ENCODE measurements around the gene GRK2. TPM values are rescaled to one million over a fixed set of nuclear protein-coding genes. Genes with fewer than 3 reads are reported as not detected.
A peak's percentile ranks its signal among the peaks of the same experiment; 100 is the strongest.

The GRK2 gene
- total and polyA plus RNA-seq, 5 donors from 2014 or later, result 13.2 to 295 (median 25.4) TPM

DNA sequence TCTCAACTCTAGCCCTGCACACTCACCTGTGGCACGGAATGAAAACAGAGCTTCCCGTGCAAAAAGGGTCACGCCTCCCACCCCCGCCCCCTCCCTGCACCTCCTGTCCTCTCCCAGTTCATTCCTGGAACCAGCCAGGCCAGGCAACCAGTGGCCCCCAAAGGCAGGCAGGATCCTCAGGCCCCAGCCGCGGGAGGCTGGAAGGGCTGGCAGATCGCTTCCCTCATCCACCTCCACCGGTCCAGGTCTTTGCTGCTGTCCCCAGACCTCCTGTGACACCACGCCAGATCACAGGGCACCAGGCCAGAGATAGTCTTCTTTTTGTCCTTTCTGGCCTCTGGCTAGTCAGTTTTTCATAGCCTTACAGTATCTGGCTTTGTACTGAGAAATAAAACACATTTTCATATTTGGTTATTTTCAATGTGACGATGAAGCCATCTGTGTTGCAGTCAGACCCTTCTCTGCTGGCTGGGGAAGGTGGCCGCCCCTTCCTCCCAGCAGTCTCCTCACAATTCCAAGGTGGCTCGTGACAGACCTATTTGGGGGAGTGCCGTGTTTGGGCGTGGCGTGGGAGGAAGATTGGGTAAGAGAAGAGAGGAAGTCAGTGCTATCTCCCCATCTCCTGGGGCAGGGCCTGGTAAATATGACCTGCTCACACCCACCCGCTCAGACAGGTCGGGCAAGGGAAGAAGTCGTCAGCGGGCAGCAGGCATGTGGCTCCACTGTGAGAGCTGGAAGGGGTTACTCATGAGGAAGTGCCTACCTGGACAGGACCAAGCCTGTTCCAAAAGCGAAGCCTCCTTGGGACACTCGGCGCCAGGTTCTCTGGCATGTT is 46.1 kb downstream of the GRK2 start:
- ATAC-seq (ENCODE audit: low read depth in 2 of 2) (peak; percentile 14 to 33), DNase-seq (peak; percentile 23 to 79 (median 33))
- Mint-ChIP-seq H3K4me3 (peak overlapping the region; percentile 77 to 91 (median 84)), H3K4me1 (peaks cover 7 to 49% (median 33%) of the 10 kb centered on the region in 4 donors), H3K27me3 (peaks cover 4% of the 10 kb centered on the region), H3K9me3 (no peaks in the 10 kb centered on the region), H3K36me3 (no peaks in the 10 kb centered on the region), H3K27ac (peak overlapping the region; percentile 85 to 97 (median 92))
- Histone ChIP-seq H3K9me3 (ENCODE audit: control insufficient read depth in 2 of 2, low read length in 2 of 2) (no peaks in the 10 kb centered on the region), H3K27me3 (ENCODE audit: control insufficient read depth, insufficient read depth, low read length) (no peaks in the 10 kb centered on the region), H3K4me3 (ENCODE audit: low read depth, low read length) (peak overlapping the region; percentile 31), H3K27ac (ENCODE audit: insufficient read depth, low read length, poor library complexity, severe bottlenecking) (peak overlapping the region; percentile 66), H3K4me1 (ENCODE audit: control insufficient read depth, insufficient read depth, low read length, poor library complexity, severe bottlenecking) (peaks cover 39% of the 10 kb centered on the region), H3K36me3 (ENCODE audit: control insufficient read depth, insufficient read depth, low read length) (no peaks in the 10 kb centered on the region)

DNA sequence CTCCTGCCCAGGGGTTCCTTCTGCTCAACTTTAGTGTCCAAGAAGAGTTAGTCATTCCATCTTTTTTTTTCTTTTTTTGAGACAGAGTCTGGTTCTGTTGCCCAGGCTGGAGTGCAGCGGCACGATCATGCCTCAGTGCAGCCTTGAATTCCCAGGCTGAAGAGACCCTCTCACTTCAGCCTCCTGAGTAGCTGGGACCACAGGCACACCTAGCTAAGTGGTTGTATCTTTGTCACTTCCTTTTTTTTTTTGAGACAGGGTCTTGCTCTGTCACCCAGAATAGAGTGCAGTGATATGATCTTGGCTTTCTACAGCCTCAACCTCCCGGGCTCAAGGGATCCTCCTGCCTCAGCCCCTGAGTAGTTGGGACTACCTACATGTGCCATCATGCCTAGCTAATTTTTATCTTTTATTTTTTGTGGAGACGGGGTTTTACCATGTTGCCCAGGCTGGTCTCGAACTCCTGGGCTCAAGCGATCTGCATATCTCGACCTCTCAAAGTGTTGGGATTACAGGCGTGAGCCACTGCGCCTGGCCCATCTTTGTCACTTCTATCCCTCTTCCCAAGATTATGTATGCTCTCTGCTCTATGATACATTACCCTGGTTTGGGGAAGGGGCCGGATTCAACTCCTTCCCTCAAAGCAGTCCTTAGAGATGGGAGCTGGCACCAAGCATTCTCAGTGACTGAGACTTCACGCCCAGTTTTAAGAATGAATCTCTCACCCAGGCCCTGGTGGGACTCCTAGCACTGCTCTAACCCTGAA is 47.0 kb downstream of the GRK2 start:
- H3K4me3 ChIP-seq (ENCODE audit: low read depth, low read length), result peak overlapping the region; percentile 31
- Mint-ChIP-seq H3K4me1 (peaks cover 11 to 54% (median 36%) of the 10 kb centered on the region in 4 donors), H3K4me3 (peak overlapping the region; percentile 57 to 92 (median 76)), H3K9me3 (no peaks in the 10 kb centered on the region), H3K36me3 (no peaks in the 10 kb centered on the region), H3K27ac (peak overlapping the region; percentile 85 to 97 (median 92)), H3K27me3 (peaks cover 8% of the 10 kb centered on the region)
- no peaks in the 10 kb centered on the region for H3K27me3 ChIP-seq (ENCODE audit: control insufficient read depth, insufficient read depth, low read length)
- peak overlapping the region; percentile 66 for H3K27ac ChIP-seq (ENCODE audit: insufficient read depth, low read length, poor library complexity, severe bottlenecking)
- DNase-seq, result no peak
- no peaks in the 10 kb centered on the region for H3K9me3 ChIP-seq (ENCODE audit: control insufficient read depth in 2 of 2, low read length in 2 of 2)
- no peak for ATAC-seq (ENCODE audit: low read depth in 2 of 2)
- H3K4me1 ChIP-seq (ENCODE audit: control insufficient read depth, insufficient read depth, low read length, poor library complexity, severe bottlenecking), result peaks cover 42% of the 10 kb centered on the region
- H3K36me3 ChIP-seq (ENCODE audit: control insufficient read depth, insufficient read depth, low read length), result no peaks in the 10 kb centered on the region

GRCh38 chr11:67314218-67314617 is 47.9 kb downstream of the GRK2 start:
- no peak for DNase-seq
- Histone ChIP-seq H3K4me1 (ENCODE audit: control insufficient read depth, insufficient read depth, low read length, poor library complexity, severe bottlenecking) (peaks cover 47% of the 10 kb centered on the region), H3K4me3 (ENCODE audit: low read depth, low read length) (no peak overlapping the region), H3K27me3 (ENCODE audit: control insufficient read depth, insufficient read depth, low read length) (peaks cover under 1% of the 10 kb centered on the region), H3K36me3 (ENCODE audit: control insufficient read depth, insufficient read depth, low read length) (no peaks in the 10 kb centered on the region), H3K27ac (ENCODE audit: insufficient read depth, low read length, poor library complexity, severe bottlenecking) (peak overlapping the region; percentile 10), H3K9me3 (ENCODE audit: control insufficient read depth in 2 of 2, low read length in 2 of 2) (no peaks in the 10 kb centered on the region)
- Mint-ChIP-seq H3K9me3 (no peaks in the 10 kb centered on the region), H3K27ac (peak overlapping the region; percentile 70 to 91 (median 85)), H3K36me3 (no peaks in the 10 kb centered on the region), H3K4me3 (peak overlapping the region; percentile 9 to 59 (median 45)), H3K27me3 (peaks cover 12% of the 10 kb centered on the region), H3K4me1 (peaks cover 11 to 62% (median 41%) of the 10 kb centered on the region in 4 donors)
- ATAC-seq (ENCODE audit: low read depth in 2 of 2), result no peak

- Histone ChIP-seq H3K27me3 (ENCODE audit: control insufficient read depth, insufficient read depth, low read length) (peaks cover 2% of the 10 kb centered on the region), H3K4me3 (ENCODE audit: low read depth, low read length) (no peak overlapping the region), H3K9me3 (ENCODE audit: control insufficient read depth in 2 of 2, low read length in 2 of 2) (no peaks in the 10 kb centered on the region), H3K4me1 (ENCODE audit: control insufficient read depth, insufficient read depth, low read length, poor library complexity, severe bottlenecking) (peaks cover 47% of the 10 kb centered on the region), H3K36me3 (ENCODE audit: control insufficient read depth, insufficient read depth, low read length) (no peaks in the 10 kb centered on the region), H3K27ac (ENCODE audit: insufficient read depth, low read length, poor library complexity, severe bottlenecking) (no peak overlapping the region)
- Mint-ChIP-seq H3K36me3 (no peaks in the 10 kb centered on the region), H3K27ac (peak overlapping the region; percentile 62 to 89 (median 64)), H3K27me3 (peaks cover 12% of the 10 kb centered on the region), H3K4me1 (peaks cover 11 to 66% (median 43%) of the 10 kb centered on the region in 4 donors), H3K9me3 (no peaks in the 10 kb centered on the region), H3K4me3 (peak overlapping the region; percentile 61 to 98 (median 74))
- ATAC-seq (ENCODE audit: low read depth in 2 of 2), result no peak
- no peak for DNase-seq
These were observed 49.1 kb downstream of the GRK2 start for GRCh38 chr11:67315325-67315909.

- peak overlapping the region; percentile 73 for H3K27ac ChIP-seq (ENCODE audit: insufficient read depth, low read length, poor library complexity, severe bottlenecking)
- peak overlapping the region; percentile 81 for H3K4me3 ChIP-seq (ENCODE audit: low read depth, low read length)
- ATAC-seq (ENCODE audit: low read depth in 2 of 2) (no peak), DNase-seq (no peak)
- H3K27ac Mint-ChIP-seq, result peak overlapping the region; percentile 69 to 90 (median 87)
- H3K4me1 ChIP-seq (ENCODE audit: control insufficient read depth, insufficient read depth, low read length, poor library complexity, severe bottlenecking), result peaks cover 40% of the 10 kb centered on the region
- H3K9me3 ChIP-seq (ENCODE audit: control insufficient read depth in 2 of 2, low read length in 2 of 2), result no peaks in the 10 kb centered on the region
- H3K27me3 ChIP-seq (ENCODE audit: control insufficient read depth, insufficient read depth, low read length), result peaks cover 2% of the 10 kb centered on the region
- no peaks in the 10 kb centered on the region for H3K36me3 ChIP-seq (ENCODE audit: control insufficient read depth, insufficient read depth, low read length)
- H3K4me3 Mint-ChIP-seq, result peak overlapping the region; percentile 97 to 99 (median 98)
- no peaks in the 10 kb centered on the region for H3K36me3 Mint-ChIP-seq
- peaks cover 12% of the 10 kb centered on the region for H3K27me3 Mint-ChIP-seq
- no peaks in the 10 kb centered on the region for H3K9me3 Mint-ChIP-seq
- peaks cover 11 to 64% (median 40%) of the 10 kb centered on the region in 4 donors for H3K4me1 Mint-ChIP-seq
These were observed 50.6 kb downstream of the GRK2 start for GRCh38 chr11:67316882-67317204.

GRCh38 chr11:67317205-67317887 is 51.1 kb downstream of the GRK2 start:
- Mint-ChIP-seq H3K4me1 (peaks cover 10 to 59% (median 37%) of the 10 kb centered on the region in 4 donors), H3K9me3 (no peaks in the 10 kb centered on the region), H3K36me3 (no peaks in the 10 kb centered on the region), H3K27ac (peak overlapping the region; percentile 90 to 98 (median 97)), H3K4me3 (peak overlapping the region; percentile 97 to 99 (median 98)), H3K27me3 (peaks cover 12% of the 10 kb centered on the region)
- Histone ChIP-seq H3K27ac (ENCODE audit: insufficient read depth, low read length, poor library complexity, severe bottlenecking) (peak overlapping the region; percentile 73), H3K4me3 (ENCODE audit: low read depth, low read length) (peak overlapping the region; percentile 81), H3K4me1 (ENCODE audit: control insufficient read depth, insufficient read depth, low read length, poor library complexity, severe bottlenecking) (peaks cover 35% of the 10 kb centered on the region), H3K9me3 (ENCODE audit: control insufficient read depth in 2 of 2, low read length in 2 of 2) (no peaks in the 10 kb centered on the region), H3K36me3 (ENCODE audit: control insufficient read depth, insufficient read depth, low read length) (no peaks in the 10 kb centered on the region), H3K27me3 (ENCODE audit: control insufficient read depth, insufficient read depth, low read length) (peaks cover 2% of the 10 kb centered on the region)
- DNase-seq (peak; percentile 97 to 98 (median 97)), ATAC-seq (ENCODE audit: low read depth in 2 of 2) (peak; percentile 83 to 91)

Measured in CD4-positive, CD25-positive, alpha-beta regulatory T cell (primary cell).